GM12878 (cell line): Measurements from ENCODE around the gene SLC39A11.

Experiments used
- FOXK2 ChIP-seq: fragments of 450-650 bp; IDR thresholded peaks from 2 replicates; pipeline ENCODE4 v1.6.1; 2017; ENCODE audit warnings: mild to moderate bottlenecking, moderate library complexity
- MXI1 ChIP-seq: fragments of 150-350 bp; IDR thresholded peaks from 2 replicates; pipeline ENCODE4 v1.6.1; 2011; ENCODE audit warnings: low read depth, mild to moderate bottlenecking, inconsistent platforms, low read length, improper control_type of control experiment
- POLR2A ChIP-seq: IDR thresholded peaks from 2 replicates; pipeline ENCODE4 v1.6.1; 2011; ENCODE audit warnings: low read depth, mild to moderate bottlenecking, low read length
- POLR2AphosphoS5 ChIP-seq: IDR thresholded peaks from 2 replicates; pipeline ENCODE4 v1.6.1; 2011; ENCODE audit warnings: mild to moderate bottlenecking, low read length, inconsistent platforms
- RAD21 ChIP-seq: IDR thresholded peaks from 2 replicates; pipeline ENCODE4 v1.6.1; 2011; ENCODE audit warnings: mild to moderate bottlenecking, low read depth, low read length, moderate library complexity; ENCODE audit not compliant: insufficient read depth
- RBBP5 ChIP-seq: fragments of 200-600 bp; sonication (generic); conservative IDR thresholded peaks from 2 replicates; pipeline ENCODE4 v1.6.1; 2016
- RFX5 ChIP-seq: IDR thresholded peaks from 2 replicates; pipeline ENCODE4 v1.6.1; 2011; ENCODE audit warnings: low read depth, low read length, improper control_type of control experiment

DNA sequence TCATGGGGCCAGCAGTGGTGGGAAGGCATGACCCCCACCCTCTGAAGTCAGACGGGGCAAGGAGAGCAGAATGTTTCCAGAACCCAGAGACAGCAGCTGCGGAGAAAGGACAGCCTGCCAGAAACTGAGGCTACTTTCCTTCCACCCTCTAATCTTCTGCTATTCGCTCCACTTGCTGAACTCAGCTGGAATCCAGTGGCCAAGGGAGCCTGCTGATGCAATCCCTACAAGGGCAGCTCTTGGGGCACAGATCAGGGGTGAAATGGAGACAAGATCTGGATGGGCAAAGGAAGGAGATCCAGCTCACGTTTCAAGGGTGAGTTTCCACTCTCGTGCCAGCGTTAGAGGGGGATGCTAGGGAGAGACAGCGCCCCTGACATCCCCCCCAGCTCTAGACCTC lies 479.1 kb downstream of the SLC39A11 start:
- TF ChIP-seq MXI1 (no peak), FOXK2 (no peak), RAD21 (no peak), POLR2AphosphoS5 (no peak), RFX5 (no peak), RBBP5 (no peak), POLR2A (no peak)
